K562 (cell line): ENCODE data around the gene SLC66A3. TPM values are rescaled to one million over a fixed set of nuclear protein-coding genes. Genes with fewer than 3 reads are reported as not detected.

ENCODE experiments used
- ATAC-seq: fragments of 200-7000 bp; cut with Tn5 transposase; 3 replicates; pipeline ENCODE4 v1.9.1; 2020; ENCODE audit warnings: moderate library complexity
- BruUV-seq: library from RNA; stranded (reverse); fragments of 400-500 nt; replicated peaks from 2 replicates; lab custom pipeline; 2021; lab: Mats Ljungman, UMichigan
- CTCF ChIA-PET: fragments of 300-600 bp; formaldehyde crosslinking; extraction: SDS; loops from one replicate; lab custom pipeline; 2021; ENCODE audit warnings: low intra/inter-chr PET ratio; lab: Yijun Ruan, JAX
- POLR2A ChIA-PET: fragments of 300-600, 350-650 bp; sonication (Branson Sonifier 250); formaldehyde crosslinking; extraction: SDS; loops from one replicate; lab custom pipeline; 2021; ENCODE audit warnings: antibody characterized with exemption, inconsistent platforms; lab: Yijun Ruan, JAX
- DNase-seq, 4 experiments: peaks; one replicate each; pipeline versions ENCODE4 v3.0.0 to v3.0.0-alpha.2; 2011 to 2018; ENCODE audit warnings: low spot score in 3 of 4, mixed read lengths in 3 of 4; ENCODE audit errors: extremely low read depth in 1 of 4
- FAIRE-seq: peaks from 2 replicates; lab custom pipeline; 2011; peaks lifted over from hg19 to GRCh38; lab: Jason Lieb, UNC
- H2AFZ ChIP-seq: 2 replicates; pipeline ENCODE4 v1.6.0; 2011; ENCODE audit warnings: low read depth, low read length, control low read depth, inconsistent platforms
- H3K27ac ChIP-seq: fragments of 200-600 bp; 3 replicates; pipeline ENCODE4 v1.8.0; 2011; ENCODE audit warnings: low read depth, mild to moderate bottlenecking, control low read depth, inconsistent platforms, low read length, moderate library complexity, mixed read lengths; ENCODE audit errors: extremely low read depth
- H3K27me3 ChIP-seq, 2 experiments: fragments of 300-600 bp in 1 of 2; 2 replicates in 1 of 2; 3 replicates in 1 of 2; pipeline versions ENCODE4 v1.6.0 to v1.8.0; 2011; ENCODE audit warnings: inconsistent platforms in 2 of 2, low read length in 2 of 2, mild to moderate bottlenecking in 1 of 2, mixed read lengths in 1 of 2, moderate library complexity in 1 of 2; ENCODE audit not compliant: control insufficient read depth in 2 of 2, insufficient read depth in 2 of 2
- H3K36me3 ChIP-seq: fragments of 300-600 bp; 3 replicates; pipeline ENCODE4 v1.8.0; 2011; ENCODE audit warnings: mild to moderate bottlenecking, low read length, inconsistent platforms; ENCODE audit not compliant: control insufficient read depth, insufficient read depth
- H3K4me1 ChIP-seq, 2 experiments: fragments of 200-600 bp in 1 of 2; replicated peaks in 1 of 2; 2 replicates in 1 of 2; 3 replicates in 1 of 2; pipeline versions ENCODE4 v1.5.1 to v1.8.0; 2011; ENCODE audit warnings: inconsistent platforms in 2 of 2, low read length in 2 of 2, mild to moderate bottlenecking in 1 of 2, mixed read lengths in 1 of 2, moderate library complexity in 1 of 2; ENCODE audit not compliant: control insufficient read depth in 2 of 2, insufficient read depth in 2 of 2
- H3K4me2 ChIP-seq: 2 replicates; pipeline ENCODE4 v1.6.1; 2011; ENCODE audit warnings: low read length, control low read depth, inconsistent platforms, mixed read lengths; ENCODE audit not compliant: insufficient read depth
- H3K4me3 ChIP-seq: fragments of 200-600 bp; sonication (generic), shearing (Covaris generic); 2 replicates; pipeline ENCODE4 v1.5.1; 2016; ENCODE audit warnings: control low read depth, inconsistent platforms
- H3K79me2 ChIP-seq: fragments of 200-600 bp; 3 replicates; pipeline ENCODE4 v1.8.0; 2011; ENCODE audit warnings: low read length, inconsistent platforms; ENCODE audit not compliant: control insufficient read depth, insufficient read depth
- H3K9ac ChIP-seq, 2 experiments: 2 replicates each; pipeline versions ENCODE4 v1.6.0 to v1.6.1; 2011; ENCODE audit warnings: low read depth in 2 of 2, low read length in 2 of 2, control low read depth in 1 of 2, inconsistent platforms in 1 of 2, mild to moderate bottlenecking in 1 of 2, mixed read lengths in 1 of 2; ENCODE audit not compliant: insufficient read depth in 1 of 2
- H3K9me1 ChIP-seq: one replicate; pipeline ENCODE4 v1.6.0; 2011; ENCODE audit warnings: inconsistent platforms, mild to moderate bottlenecking, low read length, moderate library complexity; ENCODE audit not compliant: control insufficient read depth, insufficient read depth
- H3K9me3 ChIP-seq: replicated peaks from 2 replicates; pipeline ENCODE4 v1.5.1; 2011; ENCODE audit warnings: low read depth, low read length, inconsistent platforms; ENCODE audit not compliant: control insufficient read depth, insufficient read depth
- H4K20me1 ChIP-seq: replicated peaks from 2 replicates; pipeline ENCODE4 v1.6.1; 2011; ENCODE audit warnings: low read length, inconsistent platforms, mixed read lengths; ENCODE audit not compliant: control insufficient read depth, insufficient read depth
- ASH1L ChIP-seq: fragments of 450-650 bp; IDR thresholded peaks from 2 replicates; pipeline ENCODE4 v1.6.1; 2018; ENCODE audit warnings: borderline replicate concordance, mild to moderate bottlenecking, low read depth; ENCODE audit not compliant: partially characterized antibody
- BACH1 ChIP-seq: fragments of 200-800 bp; sonication (Bioruptor generic); IDR thresholded peaks from 2 replicates; pipeline ENCODE4 v1.6.1; 2016; ENCODE audit warnings: missing genetic modification characterization, missing compliant biosample characterization
- BDP1 ChIP-seq: IDR thresholded peaks from 3 replicates; pipeline ENCODE4 v1.6.1; 2011; ENCODE audit not compliant: insufficient read length, insufficient read depth
- CBX5 ChIP-seq: IDR thresholded peaks from 2 replicates; pipeline ENCODE4 v1.6.1; 2014; ENCODE audit warnings: low read depth, borderline replicate concordance
- FOXM1 ChIP-seq, 2 experiments: fragments of 450-650 bp in 1 of 2; sonication (generic) in 1 of 2; formaldehyde crosslinking in 1 of 2; IDR thresholded peaks; 2 replicates each; pipeline versions ENCODE4 v1.6.1 to v1.9.0; 2017 to 2022; ENCODE audit warnings: low read depth in 2 of 2, mild to moderate bottlenecking in 2 of 2, missing genetic modification reagents in 1 of 2, moderate library complexity in 1 of 2
- HCFC1 ChIP-seq: IDR thresholded peaks from 2 replicates; pipeline ENCODE4 v1.6.1; 2012; ENCODE audit warnings: low read depth, low read length, improper control_type of control experiment
- NR4A1 ChIP-seq, 2 experiments: fragments of 250-450 bp in 1 of 2; fragments of 450-650 bp in 1 of 2; sonication (Bioruptor Pico) in 1 of 2; IDR thresholded peaks; 2 replicates each; pipeline versions ENCODE4 v1.4.0 to v1.6.1; 2016 to 2020; ENCODE audit warnings: mild to moderate bottlenecking in 2 of 2, missing compliant biosample characterization in 1 of 2, missing genetic modification characterization in 1 of 2, moderate library complexity in 1 of 2
- PRDM10 ChIP-seq: fragments of 450-650 bp; IDR thresholded peaks from 2 replicates; pipeline ENCODE4 v1.6.1; 2018; ENCODE audit not compliant: partially characterized antibody
- SMARCA4 ChIP-seq: fragments of 450-650 bp; IDR thresholded peaks from 2 replicates; pipeline ENCODE4 v1.6.1; 2016
- STAT5B ChIP-seq: fragments of 250-450 bp; sonication (Bioruptor Pico); IDR thresholded peaks from 2 replicates; pipeline ENCODE4 v1.8.0; 2021; ENCODE audit warnings: mild to moderate bottlenecking, inconsistent platforms
- ZC3H11A ChIP-seq: IDR thresholded peaks from 2 replicates; pipeline ENCODE4 v1.6.1; 2012; ENCODE audit warnings: low read depth, low read length, improper control_type of control experiment
- WGBS: fragments of 100-300 bp; shearing (Covaris generic); methylation state at CpG from one replicate; pipeline ENCODE4 v1.1.6; 2016; ENCODE audit warnings: low coverage, mixed read lengths; ENCODE audit not compliant: insufficient coverage; ENCODE audit errors: missing lambda C conversion rate; 5-methylcytosine and 5-hydroxymethylcytosine counted together
- in situ Hi-C: fragments of 300-500 bp; cut with MboI; formaldehyde crosslinking; loops from 4 replicates; pipeline ENCODE4 v1.15.0; 2018; ENCODE audit warnings: inconsistent platforms, mixed read lengths
- intact Hi-C: fragments of 100-400 bp; cut with micrococcal nuclease; formaldehyde crosslinking; loops from 2 replicates; pipeline ENCODE4 v1.14.2; 2022
- polyA plus RNA-seq, 8 experiments: library from polyadenylated mRNA; depleted of rRNA in 4 of 8; stranded (reverse) in 5 of 8; unstranded in 3 of 8; fragments of >200 nt; fragmentation: Nextera tagmentation in 2 of 8; fragmentation: Illumina TruSeq in 1 of 8; extraction: Ambion mirVana in 2 of 8; extraction: Trizol in 1 of 8; gene quantifications; 2 replicates each; pipeline versions ENCODE4 v1.2.1 to v1.2.3, GENCODE V29; 2011 to 2014; ENCODE audit warnings: inconsistent platforms in 1 of 8, missing spikeins in 1 of 8
- total RNA-seq, 7 experiments: library from RNA; depleted of rRNA in 6 of 7; stranded (reverse); fragments of >200 nt in 6 of 7; fragmentation: Illumina TruSeq in 2 of 7; extraction: Trizol in 2 of 7; gene quantifications; 2 replicates each; pipeline versions ENCODE4 v1.2.1 to v1.2.3, GENCODE V29; 2011 to 2021; ENCODE audit warnings: low replicate concordance in 1 of 7
- TF ChIP-seq, protein P1 (sequence below): sonication (generic); formaldehyde crosslinking; IDR thresholded peaks from 2 replicates; pipeline ENCODE4 v1.8.0; 2022; ENCODE audit warnings: mild to moderate bottlenecking, missing genetic modification reagents, borderline replicate concordance
- TF ChIP-seq, protein P2 (sequence below), 2 experiments: fragments of 200-800 bp in 1 of 2; sonication (Bioruptor generic) in 1 of 2; sonication (generic) in 1 of 2; formaldehyde crosslinking in 1 of 2; IDR thresholded peaks in 1 of 2; conservative IDR thresholded peaks in 1 of 2; 2 replicates each; pipeline versions ENCODE4 v1.5.0 to v1.6.1; 2016 to 2020; ENCODE audit warnings: missing compliant biosample characterization in 1 of 2, missing genetic modification characterization in 1 of 2, missing genetic modification reagents in 1 of 2

Gene SLC66A3
- total and polyA plus RNA-seq, 9 of the 15 experiments (the other 6 are each of a cell fraction or from before 2014, with no cell fraction given), result 2.8 to 30.0 (median 9.1) TPM

DNA sequence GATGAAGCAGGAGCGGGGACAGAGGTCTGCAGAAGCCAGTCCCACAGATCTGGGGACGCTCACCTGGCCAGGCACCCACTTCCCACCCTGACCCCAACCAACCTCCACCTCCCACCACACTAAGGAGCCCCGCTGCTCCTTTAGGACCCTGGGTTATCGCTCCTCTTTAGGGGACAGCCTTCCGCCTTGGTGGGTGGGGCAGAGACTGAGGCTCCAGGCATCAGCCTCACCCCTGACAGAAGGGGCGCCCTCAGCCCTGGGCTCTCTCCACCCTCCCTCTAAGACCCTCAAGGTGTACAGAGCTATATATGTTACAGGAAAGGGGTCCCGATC, 33.5 kb upstream of the SLC66A3 start (continued):
- no peak for TF ChIP-seq PRDM10

- Histone ChIP-seq H4K20me1 (no peaks in the 10 kb centered on the region; the same call in 1 of the 2 replicates), H3K36me3 (no peaks in the 10 kb centered on the region), H3K4me3 (no peak overlapping the region), H3K4me1 (peaks cover 5 to 14% of the 10 kb centered on the region in 2 experiments; a peak in 3 of 5 replicates), H3K79me2 (no peaks in the 10 kb centered on the region), H3K9ac (peak overlapping the region in 1 of 2 experiments; percentile 64; a peak in 1 of 4 replicates), H3K4me2 (no peak overlapping the region; the same call in 1 of the 2 replicates), H3K9me3 (no peaks in the 10 kb centered on the region), H3K27ac (no peak overlapping the region), H2AFZ (no peak overlapping the region), H3K27me3 (peaks cover 7 to 58% of the 10 kb centered on the region in 2 experiments), H3K9me1 (no peaks in the 10 kb centered on the region)
- ChIA-PET CTCF (no interaction called here), POLR2A (no interaction called here)
- intact Hi-C loops (loop anchor here (10.0 kb wide), 1 partner anchor 148 kb away; no protein-coding TSS in a partner anchor), in situ Hi-C loops (loop anchor here (5.0 kb wide), 1 partner anchor 285 kb away; no protein-coding TSS in a partner anchor)
- WGBS, result 18% methylated on average over 9 of the region's 9 CpGs
- peak; percentile 45 for ATAC-seq
- no peak for FAIRE-seq
- no TSS peak for BruUV-seq
- DNase-seq, result no peak
- TF ChIP-seq BACH1 (tag) (peak; percentile 94), SMARCA4 (no peak), FOXM1 (IDR thresholded peaks at IDR 0.05; ENCODE audit: low read depth) (no peak), FOXM1 (CRISPR knock-in tag; IDR thresholded peaks at IDR 0.05; ENCODE audit: low read depth) (no peak), HCFC1 (no peak), ZC3H11A (no peak), STAT5B (CRISPR knock-in tag) (no peak), ASH1L (no peak), CBX5 (no peak), BDP1 (no peak), NR4A1 (CRISPR knock-in tag; IDR thresholded peaks at IDR 0.05) (peak; percentile 15; the same call in 1 of the 2 replicates), NR4A1 (tag; IDR thresholded peaks at IDR 0.05) (peak; percentile 48; the same call in 1 of the 2 replicates)
- TF ChIP-seq, protein P1, sequence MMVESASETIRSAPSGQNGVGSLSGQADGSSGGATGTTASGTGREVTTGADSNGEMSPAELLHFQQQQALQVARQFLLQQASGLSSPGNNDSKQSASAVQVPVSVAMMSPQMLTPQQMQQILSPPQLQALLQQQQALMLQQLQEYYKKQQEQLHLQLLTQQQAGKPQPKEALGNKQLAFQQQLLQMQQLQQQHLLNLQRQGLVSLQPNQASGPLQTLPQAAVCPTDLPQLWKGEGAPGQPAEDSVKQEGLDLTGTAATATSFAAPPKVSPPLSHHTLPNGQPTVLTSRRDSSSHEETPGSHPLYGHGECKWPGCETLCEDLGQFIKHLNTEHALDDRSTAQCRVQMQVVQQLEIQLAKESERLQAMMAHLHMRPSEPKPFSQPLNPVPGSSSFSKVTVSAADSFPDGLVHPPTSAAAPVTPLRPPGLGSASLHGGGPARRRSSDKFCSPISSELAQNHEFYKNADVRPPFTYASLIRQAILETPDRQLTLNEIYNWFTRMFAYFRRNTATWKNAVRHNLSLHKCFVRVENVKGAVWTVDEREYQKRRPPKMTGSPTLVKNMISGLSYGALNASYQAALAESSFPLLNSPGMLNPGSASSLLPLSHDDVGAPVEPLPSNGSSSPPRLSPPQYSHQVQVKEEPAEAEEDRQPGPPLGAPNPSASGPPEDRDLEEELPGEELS (CRISPR knock-in tag), result no peak
- TF ChIP-seq, protein P2, sequence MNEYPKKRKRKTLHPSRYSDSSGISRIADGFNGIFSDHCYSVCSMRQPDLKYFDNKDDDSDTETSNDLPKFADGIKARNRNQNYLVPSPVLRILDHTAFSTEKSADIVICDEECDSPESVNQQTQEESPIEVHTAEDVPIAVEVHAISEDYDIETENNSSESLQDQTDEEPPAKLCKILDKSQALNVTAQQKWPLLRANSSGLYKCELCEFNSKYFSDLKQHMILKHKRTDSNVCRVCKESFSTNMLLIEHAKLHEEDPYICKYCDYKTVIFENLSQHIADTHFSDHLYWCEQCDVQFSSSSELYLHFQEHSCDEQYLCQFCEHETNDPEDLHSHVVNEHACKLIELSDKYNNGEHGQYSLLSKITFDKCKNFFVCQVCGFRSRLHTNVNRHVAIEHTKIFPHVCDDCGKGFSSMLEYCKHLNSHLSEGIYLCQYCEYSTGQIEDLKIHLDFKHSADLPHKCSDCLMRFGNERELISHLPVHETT (CRISPR knock-in tag; conservative IDR thresholded peaks at IDR 0.05 in 1 of 2, IDR thresholded peaks at IDR 0.05 in 1 of 2), result no peak
Observed at GRCh38 chr2:11122380-11122779, 32.9 kb upstream of the SLC66A3 start.
